WTC11 (cell line): ENCODE results near the gene SINHCAF. TPM values are rescaled to one million over a fixed set of nuclear protein-coding genes. Genes with fewer than 3 reads are reported as not detected.

Experiments used
- ATAC-seq: fragments of 200-7000 bp; cut with Tn5 transposase; 2 replicates; pipeline ENCODE4 v1.10.0; 2021; ENCODE audit warnings: mild to moderate bottlenecking, moderate library complexity
- CTCF ChIA-PET: fragments of 300-600 bp; sonication (Branson Sonifier 250); formaldehyde crosslinking; loops from one replicate; lab custom pipeline; 2021; ENCODE audit warnings: antibody characterized with exemption; lab: Charles Lee
- POLR2A ChIA-PET: fragments of 350-600 bp; sonication (Branson Sonifier 250); formaldehyde crosslinking; loops from one replicate; lab custom pipeline; 2021; ENCODE audit warnings: antibody characterized with exemption; lab: Charles Lee
- DNase-seq: peaks from one replicate; pipeline ENCODE4 v3.0.0; 2021; ENCODE audit warnings: low spot score
- H3K27ac Mint-ChIP-seq: 2 replicates; pipeline ENCODE4 v1.8.0; 2021; ENCODE audit warnings: mixed read lengths
- H3K27me3 Mint-ChIP-seq: 2 replicates; pipeline ENCODE4 v1.8.0; 2021; ENCODE audit warnings: low read depth, mild to moderate bottlenecking, moderate library complexity, mixed read lengths
- H3K36me3 Mint-ChIP-seq: 2 replicates; pipeline ENCODE4 v1.8.0; 2021; ENCODE audit warnings: mixed read lengths
- H3K4me1 Mint-ChIP-seq: 2 replicates; pipeline ENCODE4 v1.8.0; 2022; ENCODE audit warnings: mixed read lengths
- H3K4me3 Mint-ChIP-seq: 2 replicates; pipeline ENCODE4 v1.8.0; 2021; ENCODE audit warnings: mild to moderate bottlenecking, moderate library complexity, mixed read lengths
- H3K9me3 Mint-ChIP-seq: 2 replicates; pipeline ENCODE4 v1.8.0; 2021; ENCODE audit warnings: mixed read lengths
- CREM ChIP-seq: sonication (generic); formaldehyde crosslinking; IDR thresholded peaks from 2 replicates; pipeline ENCODE4 v1.8.1; 2022; ENCODE audit warnings: mild to moderate bottlenecking, missing genetic modification reagents, moderate library complexity
- ESRRA ChIP-seq: sonication (generic); formaldehyde crosslinking; IDR thresholded peaks from 2 replicates; pipeline ENCODE4 v1.8.1; 2022; ENCODE audit warnings: mild to moderate bottlenecking, missing genetic modification reagents, borderline replicate concordance
- FOXK1 ChIP-seq: sonication (generic); formaldehyde crosslinking; IDR thresholded peaks from 2 replicates; pipeline ENCODE4 v1.8.0; 2022; ENCODE audit warnings: mild to moderate bottlenecking, moderate library complexity, missing genetic modification reagents
- FOXP1 ChIP-seq: sonication (generic); formaldehyde crosslinking; IDR thresholded peaks from 2 replicates; pipeline ENCODE4 v1.8.0; 2022; ENCODE audit warnings: missing genetic modification reagents, mild to moderate bottlenecking, moderate library complexity, borderline replicate concordance
- GABPB1 ChIP-seq: sonication (generic); formaldehyde crosslinking; IDR thresholded peaks from 2 replicates; pipeline ENCODE4 v1.8.1; 2023; ENCODE audit warnings: mild to moderate bottlenecking, missing genetic modification reagents
- GTF2I ChIP-seq: fragments of 250-450 bp; sonication (Bioruptor Pico); conservative IDR thresholded peaks from 2 replicates; pipeline ENCODE4 v1.4.0; 2021; ENCODE audit warnings: mild to moderate bottlenecking
- IRF2 ChIP-seq: sonication (generic); formaldehyde crosslinking; IDR thresholded peaks from 2 replicates; pipeline ENCODE4 v1.8.0; 2022; ENCODE audit warnings: low read depth, missing genetic modification reagents, borderline replicate concordance
- JAZF1 ChIP-seq: fragments of 250-450 bp; sonication (Bioruptor Pico); IDR thresholded peaks from 2 replicates; pipeline ENCODE4 v1.9.0; 2021; ENCODE audit warnings: moderate library complexity, mild to moderate bottlenecking, inconsistent platforms
- JUN ChIP-seq: sonication (generic); formaldehyde crosslinking; IDR thresholded peaks from 2 replicates; pipeline ENCODE4 v1.8.0; 2023; ENCODE audit warnings: mild to moderate bottlenecking, missing genetic modification reagents
- NFE2L1 ChIP-seq: sonication (generic); formaldehyde crosslinking; IDR thresholded peaks from 2 replicates; pipeline ENCODE4 v1.8.1; 2023; ENCODE audit warnings: missing genetic modification reagents
- NR3C1 ChIP-seq: sonication (generic); formaldehyde crosslinking; conservative IDR thresholded peaks from 2 replicates; pipeline ENCODE4 v1.8.1; 2023; ENCODE audit warnings: low read depth, mild to moderate bottlenecking, missing genetic modification reagents
- SMAD3 ChIP-seq: sonication (generic); formaldehyde crosslinking; IDR thresholded peaks from 2 replicates; pipeline ENCODE4 v1.8.0; 2022; ENCODE audit warnings: missing genetic modification reagents, mild to moderate bottlenecking, borderline replicate concordance
- TEAD1 ChIP-seq: sonication (generic); formaldehyde crosslinking; IDR thresholded peaks from 2 replicates; pipeline ENCODE4 v1.8.0; 2022; ENCODE audit warnings: mild to moderate bottlenecking, missing genetic modification reagents
- ZNF232 ChIP-seq: sonication (generic); formaldehyde crosslinking; IDR thresholded peaks from 2 replicates; pipeline ENCODE4 v1.8.0; 2022; ENCODE audit warnings: mild to moderate bottlenecking, missing genetic modification reagents
- ZNF317 ChIP-seq: sonication (generic); formaldehyde crosslinking; IDR thresholded peaks from 2 replicates; pipeline ENCODE4 v1.8.1; 2023; ENCODE audit warnings: low read depth, mild to moderate bottlenecking, moderate library complexity, missing genetic modification reagents, borderline replicate concordance
- ZNF423 ChIP-seq: fragments of 250-450 bp; sonication (Bioruptor Pico); IDR thresholded peaks from 2 replicates; pipeline ENCODE4 v2.1.2; 2022; ENCODE audit warnings: mild to moderate bottlenecking, moderate library complexity
- total RNA-seq: library from RNA; stranded (reverse); gene quantifications from 3 replicates; pipeline ENCODE4 v1.2.3, GENCODE V29; 2021
- TF ChIP-seq, protein P1 (sequence below): sonication (generic); formaldehyde crosslinking; IDR thresholded peaks from 2 replicates; pipeline ENCODE4 v1.8.0; 2022; ENCODE audit warnings: mild to moderate bottlenecking, missing genetic modification reagents
- TF ChIP-seq, protein P2 (sequence below): sonication (generic); formaldehyde crosslinking; IDR thresholded peaks from 2 replicates; pipeline ENCODE4 v1.8.0; 2023; ENCODE audit warnings: mild to moderate bottlenecking, missing genetic modification reagents
- TF ChIP-seq, protein P3 (sequence below): fragments of 250-450 bp; sonication (Bioruptor Pico); conservative IDR thresholded peaks from 2 replicates; pipeline ENCODE4 v1.9.0; 2021; ENCODE audit warnings: mild to moderate bottlenecking
- TF ChIP-seq, protein P4 (sequence below): sonication (generic); formaldehyde crosslinking; IDR thresholded peaks from 2 replicates; pipeline ENCODE4 v1.8.1; 2022; ENCODE audit warnings: missing genetic modification reagents, borderline replicate concordance
- TF ChIP-seq, protein P5 (sequence below): sonication (generic); formaldehyde crosslinking; conservative IDR thresholded peaks from 2 replicates; pipeline ENCODE4 v1.8.1; 2022; ENCODE audit warnings: mild to moderate bottlenecking, missing genetic modification reagents
- TF ChIP-seq, protein P6 (sequence below): sonication (generic); formaldehyde crosslinking; IDR thresholded peaks from 2 replicates; pipeline ENCODE4 v1.8.1; 2022; ENCODE audit warnings: mild to moderate bottlenecking, missing genetic modification reagents, moderate library complexity, borderline replicate concordance
- TF ChIP-seq, protein P7 (sequence below): sonication (generic); formaldehyde crosslinking; IDR thresholded peaks from 2 replicates; pipeline ENCODE4 v1.8.0; 2022; ENCODE audit warnings: mild to moderate bottlenecking, missing genetic modification reagents
- TF ChIP-seq, protein P8 (sequence below): sonication (generic); formaldehyde crosslinking; IDR thresholded peaks from 2 replicates; pipeline ENCODE4 v1.8.1; 2023; ENCODE audit warnings: mild to moderate bottlenecking, missing genetic modification reagents, moderate library complexity
- TF ChIP-seq, protein P9 (sequence below): sonication (generic); formaldehyde crosslinking; IDR thresholded peaks from 2 replicates; pipeline ENCODE4 v1.8.1; 2023; ENCODE audit warnings: mild to moderate bottlenecking, missing genetic modification reagents, borderline replicate concordance

Gene SINHCAF
- total RNA-seq, 1 experiment from 2014 or later, result 407 TPM

DNA sequence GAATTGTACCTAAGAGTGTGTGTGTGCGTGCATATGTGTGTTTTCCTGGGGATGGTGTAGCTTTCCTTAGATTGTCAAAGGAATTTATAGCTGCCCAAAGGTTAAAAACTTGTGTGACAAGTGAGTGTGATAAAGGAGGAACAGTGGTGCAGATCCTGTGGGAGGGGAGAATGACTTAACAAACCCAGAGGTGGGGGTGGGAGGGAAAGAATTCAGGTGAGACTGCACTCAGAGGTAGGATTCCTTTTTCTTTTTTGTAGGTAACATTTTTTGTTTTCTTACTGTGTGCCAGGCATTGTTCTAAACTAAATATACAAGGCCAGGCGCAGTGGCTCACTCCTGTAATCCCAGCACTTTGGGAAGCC, 45.3 kb upstream of the SINHCAF start:
- H3K4me1 Mint-ChIP-seq, result peaks cover 44% of the 10 kb centered on the region
- H3K36me3 Mint-ChIP-seq, result no peaks in the 10 kb centered on the region
- H3K9me3 Mint-ChIP-seq, result no peaks in the 10 kb centered on the region
- peak overlapping the region; percentile 100 for H3K27ac Mint-ChIP-seq
- no peaks in the 10 kb centered on the region for H3K27me3 Mint-ChIP-seq
- ChIA-PET CTCF (interaction anchor here (0.6 to 1.8 kb wide), 8 partner anchors 9 to 99 kb away, joined by 3 to 14 read pairs (median 4); partner anchors contain the start of gene SINHCAF), POLR2A (interaction anchor here (0.6 to 2.8 kb wide), 12 partner anchors 9 to 749 kb away, joined by 3 to 71 read pairs (median 8); partner anchors contain the start of gene SINHCAF)
- ATAC-seq (peak; percentile 17), DNase-seq (no peak)
- peak overlapping the region; percentile 70 for H3K4me3 Mint-ChIP-seq
- TF ChIP-seq FOXP1 (no peak), GABPB1 (CRISPR knock-in tag) (no peak), TEAD1 (CRISPR knock-in tag) (no peak), IRF2 (no peak), SMAD3 (CRISPR knock-in tag) (no peak), JUN (CRISPR knock-in tag) (no peak), ZNF232 (CRISPR knock-in tag) (no peak), GTF2I (no peak), JAZF1 (CRISPR knock-in tag) (no peak), NR3C1 (CRISPR knock-in tag) (no peak), NFE2L1 (CRISPR knock-in tag) (peak; percentile 51; the same call in 1 of the 2 replicates), ESRRA (CRISPR knock-in tag) (no peak), CREM (CRISPR knock-in tag) (no peak), ZNF423 (CRISPR knock-in tag) (no peak), FOXK1 (CRISPR knock-in tag) (no peak), ZNF317 (no peak)
- TF ChIP-seq, protein P1, sequence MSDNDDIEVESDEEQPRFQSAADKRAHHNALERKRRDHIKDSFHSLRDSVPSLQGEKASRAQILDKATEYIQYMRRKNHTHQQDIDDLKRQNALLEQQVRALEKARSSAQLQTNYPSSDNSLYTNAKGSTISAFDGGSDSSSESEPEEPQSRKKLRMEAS, result no peak
- TF ChIP-seq, protein P2, sequence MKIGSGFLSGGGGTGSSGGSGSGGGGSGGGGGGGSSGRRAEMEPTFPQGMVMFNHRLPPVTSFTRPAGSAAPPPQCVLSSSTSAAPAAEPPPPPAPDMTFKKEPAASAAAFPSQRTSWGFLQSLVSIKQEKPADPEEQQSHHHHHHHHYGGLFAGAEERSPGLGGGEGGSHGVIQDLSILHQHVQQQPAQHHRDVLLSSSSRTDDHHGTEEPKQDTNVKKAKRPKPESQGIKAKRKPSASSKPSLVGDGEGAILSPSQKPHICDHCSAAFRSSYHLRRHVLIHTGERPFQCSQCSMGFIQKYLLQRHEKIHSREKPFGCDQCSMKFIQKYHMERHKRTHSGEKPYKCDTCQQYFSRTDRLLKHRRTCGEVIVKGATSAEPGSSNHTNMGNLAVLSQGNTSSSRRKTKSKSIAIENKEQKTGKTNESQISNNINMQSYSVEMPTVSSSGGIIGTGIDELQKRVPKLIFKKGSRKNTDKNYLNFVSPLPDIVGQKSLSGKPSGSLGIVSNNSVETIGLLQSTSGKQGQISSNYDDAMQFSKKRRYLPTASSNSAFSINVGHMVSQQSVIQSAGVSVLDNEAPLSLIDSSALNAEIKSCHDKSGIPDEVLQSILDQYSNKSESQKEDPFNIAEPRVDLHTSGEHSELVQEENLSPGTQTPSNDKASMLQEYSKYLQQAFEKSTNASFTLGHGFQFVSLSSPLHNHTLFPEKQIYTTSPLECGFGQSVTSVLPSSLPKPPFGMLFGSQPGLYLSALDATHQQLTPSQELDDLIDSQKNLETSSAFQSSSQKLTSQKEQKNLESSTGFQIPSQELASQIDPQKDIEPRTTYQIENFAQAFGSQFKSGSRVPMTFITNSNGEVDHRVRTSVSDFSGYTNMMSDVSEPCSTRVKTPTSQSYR (CRISPR knock-in tag), result no peak
- TF ChIP-seq, protein P3, sequence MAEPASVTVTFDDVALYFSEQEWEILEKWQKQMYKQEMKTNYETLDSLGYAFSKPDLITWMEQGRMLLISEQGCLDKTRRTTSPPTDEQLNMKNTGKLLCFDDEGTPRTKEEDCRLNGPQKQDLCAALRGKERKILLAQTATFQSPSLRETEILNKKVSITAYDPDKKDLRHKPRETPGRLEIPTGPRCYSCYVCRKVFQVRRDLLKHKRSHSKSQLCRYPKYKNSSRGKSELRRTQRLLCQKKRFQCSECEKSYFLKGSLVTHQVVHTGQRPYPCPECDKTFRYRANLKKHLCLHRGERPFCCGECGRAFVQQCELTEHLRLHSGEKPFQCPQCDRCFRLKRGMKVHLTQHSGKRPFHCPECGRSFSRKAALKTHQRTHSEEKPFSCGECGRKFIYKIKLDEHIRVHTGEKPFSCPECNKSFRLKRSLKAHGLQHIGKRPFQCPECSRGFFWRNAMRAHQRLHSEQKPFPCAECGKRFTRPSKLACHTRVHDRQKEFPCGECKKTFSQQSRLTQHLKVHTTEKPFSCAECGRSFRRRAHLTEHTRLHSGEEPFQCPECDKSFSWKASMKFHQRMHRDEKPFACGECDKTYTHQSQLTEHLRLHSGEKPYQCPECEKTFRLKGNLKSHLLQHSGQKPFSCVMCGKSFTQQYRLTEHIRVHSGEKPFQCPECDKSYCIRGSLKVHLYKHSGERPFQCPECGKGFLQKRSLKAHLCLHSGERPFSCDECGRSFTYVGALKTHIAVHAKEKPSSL (CRISPR knock-in tag), result 0 out of 2 replicates have a peak, but pooled peaks have one; percentile 10
- TF ChIP-seq, protein P4, sequence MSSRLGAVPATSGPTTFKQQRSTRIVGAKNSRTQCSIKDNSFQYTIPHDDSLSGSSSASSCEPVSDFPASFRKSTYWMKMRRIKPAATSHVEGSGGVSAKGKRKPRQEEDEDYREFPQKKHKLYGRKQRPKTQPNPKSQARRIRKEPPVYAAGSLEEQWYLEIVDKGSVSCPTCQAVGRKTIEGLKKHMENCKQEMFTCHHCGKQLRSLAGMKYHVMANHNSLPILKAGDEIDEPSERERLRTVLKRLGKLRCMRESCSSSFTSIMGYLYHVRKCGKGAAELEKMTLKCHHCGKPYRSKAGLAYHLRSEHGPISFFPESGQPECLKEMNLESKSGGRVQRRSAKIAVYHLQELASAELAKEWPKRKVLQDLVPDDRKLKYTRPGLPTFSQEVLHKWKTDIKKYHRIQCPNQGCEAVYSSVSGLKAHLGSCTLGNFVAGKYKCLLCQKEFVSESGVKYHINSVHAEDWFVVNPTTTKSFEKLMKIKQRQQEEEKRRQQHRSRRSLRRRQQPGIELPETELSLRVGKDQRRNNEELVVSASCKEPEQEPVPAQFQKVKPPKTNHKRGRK (CRISPR knock-in tag), result no peak
- TF ChIP-seq, protein P5, sequence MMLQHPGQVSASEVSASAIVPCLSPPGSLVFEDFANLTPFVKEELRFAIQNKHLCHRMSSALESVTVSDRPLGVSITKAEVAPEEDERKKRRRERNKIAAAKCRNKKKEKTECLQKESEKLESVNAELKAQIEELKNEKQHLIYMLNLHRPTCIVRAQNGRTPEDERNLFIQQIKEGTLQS, result no peak
- TF ChIP-seq, protein P6, sequence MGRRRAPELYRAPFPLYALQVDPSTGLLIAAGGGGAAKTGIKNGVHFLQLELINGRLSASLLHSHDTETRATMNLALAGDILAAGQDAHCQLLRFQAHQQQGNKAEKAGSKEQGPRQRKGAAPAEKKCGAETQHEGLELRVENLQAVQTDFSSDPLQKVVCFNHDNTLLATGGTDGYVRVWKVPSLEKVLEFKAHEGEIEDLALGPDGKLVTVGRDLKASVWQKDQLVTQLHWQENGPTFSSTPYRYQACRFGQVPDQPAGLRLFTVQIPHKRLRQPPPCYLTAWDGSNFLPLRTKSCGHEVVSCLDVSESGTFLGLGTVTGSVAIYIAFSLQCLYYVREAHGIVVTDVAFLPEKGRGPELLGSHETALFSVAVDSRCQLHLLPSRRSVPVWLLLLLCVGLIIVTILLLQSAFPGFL (CRISPR knock-in tag), result no peak
- TF ChIP-seq, protein P7, sequence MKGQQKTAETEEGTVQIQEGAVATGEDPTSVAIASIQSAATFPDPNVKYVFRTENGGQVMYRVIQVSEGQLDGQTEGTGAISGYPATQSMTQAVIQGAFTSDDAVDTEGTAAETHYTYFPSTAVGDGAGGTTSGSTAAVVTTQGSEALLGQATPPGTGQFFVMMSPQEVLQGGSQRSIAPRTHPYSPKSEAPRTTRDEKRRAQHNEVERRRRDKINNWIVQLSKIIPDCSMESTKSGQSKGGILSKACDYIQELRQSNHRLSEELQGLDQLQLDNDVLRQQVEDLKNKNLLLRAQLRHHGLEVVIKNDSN (CRISPR knock-in tag), result no peak
- TF ChIP-seq, protein P8, sequence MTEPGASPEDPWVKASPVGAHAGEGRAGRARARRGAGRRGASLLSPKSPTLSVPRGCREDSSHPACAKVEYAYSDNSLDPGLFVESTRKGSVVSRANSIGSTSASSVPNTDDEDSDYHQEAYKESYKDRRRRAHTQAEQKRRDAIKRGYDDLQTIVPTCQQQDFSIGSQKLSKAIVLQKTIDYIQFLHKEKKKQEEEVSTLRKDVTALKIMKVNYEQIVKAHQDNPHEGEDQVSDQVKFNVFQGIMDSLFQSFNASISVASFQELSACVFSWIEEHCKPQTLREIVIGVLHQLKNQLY (CRISPR knock-in tag), result no peak
- TF ChIP-seq, protein P9, sequence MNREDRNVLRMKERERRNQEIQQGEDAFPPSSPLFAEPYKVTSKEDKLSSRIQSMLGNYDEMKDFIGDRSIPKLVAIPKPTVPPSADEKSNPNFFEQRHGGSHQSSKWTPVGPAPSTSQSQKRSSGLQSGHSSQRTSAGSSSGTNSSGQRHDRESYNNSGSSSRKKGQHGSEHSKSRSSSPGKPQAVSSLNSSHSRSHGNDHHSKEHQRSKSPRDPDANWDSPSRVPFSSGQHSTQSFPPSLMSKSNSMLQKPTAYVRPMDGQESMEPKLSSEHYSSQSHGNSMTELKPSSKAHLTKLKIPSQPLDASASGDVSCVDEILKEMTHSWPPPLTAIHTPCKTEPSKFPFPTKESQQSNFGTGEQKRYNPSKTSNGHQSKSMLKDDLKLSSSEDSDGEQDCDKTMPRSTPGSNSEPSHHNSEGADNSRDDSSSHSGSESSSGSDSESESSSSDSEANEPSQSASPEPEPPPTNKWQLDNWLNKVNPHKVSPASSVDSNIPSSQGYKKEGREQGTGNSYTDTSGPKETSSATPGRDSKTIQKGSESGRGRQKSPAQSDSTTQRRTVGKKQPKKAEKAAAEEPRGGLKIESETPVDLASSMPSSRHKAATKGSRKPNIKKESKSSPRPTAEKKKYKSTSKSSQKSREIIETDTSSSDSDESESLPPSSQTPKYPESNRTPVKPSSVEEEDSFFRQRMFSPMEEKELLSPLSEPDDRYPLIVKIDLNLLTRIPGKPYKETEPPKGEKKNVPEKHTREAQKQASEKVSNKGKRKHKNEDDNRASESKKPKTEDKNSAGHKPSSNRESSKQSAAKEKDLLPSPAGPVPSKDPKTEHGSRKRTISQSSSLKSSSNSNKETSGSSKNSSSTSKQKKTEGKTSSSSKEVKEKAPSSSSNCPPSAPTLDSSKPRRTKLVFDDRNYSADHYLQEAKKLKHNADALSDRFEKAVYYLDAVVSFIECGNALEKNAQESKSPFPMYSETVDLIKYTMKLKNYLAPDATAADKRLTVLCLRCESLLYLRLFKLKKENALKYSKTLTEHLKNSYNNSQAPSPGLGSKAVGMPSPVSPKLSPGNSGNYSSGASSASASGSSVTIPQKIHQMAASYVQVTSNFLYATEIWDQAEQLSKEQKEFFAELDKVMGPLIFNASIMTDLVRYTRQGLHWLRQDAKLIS (CRISPR knock-in tag), result no peak
